ENCODE results near the gene CCIN.

The CCIN gene

GRCh38 chr9:36191686-36192085 lies 22.5 kb downstream of the CCIN start:
- TF ChIP-seq CTCF (IDR thresholded peaks at IDR 0.05; ENCODE audit: low read depth, low read length): no peak
- no peak for DNase-seq (ENCODE audit: extremely low read depth, low read depth)

- no peak for TF ChIP-seq CTCF (IDR thresholded peaks at IDR 0.05; ENCODE audit: low read depth, low read length)
- no peak for DNase-seq (ENCODE audit: extremely low read depth, low read depth)
These were observed 23.0 kb downstream of the CCIN start for GRCh38 chr9:36192196-36192595.

DNA sequence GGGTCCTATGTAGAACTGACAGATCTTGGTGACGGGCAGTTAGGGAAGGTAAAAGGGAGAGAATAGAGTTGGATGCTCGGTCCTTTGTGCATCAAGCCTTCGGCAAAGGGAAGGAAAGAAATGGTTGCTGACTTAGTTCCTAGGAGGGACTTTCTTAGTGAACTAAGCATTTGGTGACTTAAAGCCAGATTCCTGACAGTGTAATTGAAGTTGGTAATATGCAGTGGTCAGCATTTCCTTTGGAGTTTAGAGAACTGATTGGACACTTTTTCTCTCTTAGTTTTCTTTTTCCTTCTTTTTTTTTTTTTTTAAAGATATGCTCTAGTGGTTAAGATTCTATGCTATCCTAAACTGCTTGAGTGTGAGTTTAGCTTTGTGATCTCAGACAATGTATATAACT lies 23.8 kb downstream of the CCIN start:
- no peak for TF ChIP-seq CTCF (IDR thresholded peaks at IDR 0.05; ENCODE audit: low read depth, low read length)
- DNase-seq (ENCODE audit: extremely low read depth, low read depth): no peak

- TF ChIP-seq CTCF (IDR thresholded peaks at IDR 0.05; ENCODE audit: low read depth, low read length): no peak
- DNase-seq (ENCODE audit: extremely low read depth, low read depth): no peak
These were observed 25.3 kb downstream of the CCIN start for GRCh38 chr9:36194326-36195000.

DNA sequence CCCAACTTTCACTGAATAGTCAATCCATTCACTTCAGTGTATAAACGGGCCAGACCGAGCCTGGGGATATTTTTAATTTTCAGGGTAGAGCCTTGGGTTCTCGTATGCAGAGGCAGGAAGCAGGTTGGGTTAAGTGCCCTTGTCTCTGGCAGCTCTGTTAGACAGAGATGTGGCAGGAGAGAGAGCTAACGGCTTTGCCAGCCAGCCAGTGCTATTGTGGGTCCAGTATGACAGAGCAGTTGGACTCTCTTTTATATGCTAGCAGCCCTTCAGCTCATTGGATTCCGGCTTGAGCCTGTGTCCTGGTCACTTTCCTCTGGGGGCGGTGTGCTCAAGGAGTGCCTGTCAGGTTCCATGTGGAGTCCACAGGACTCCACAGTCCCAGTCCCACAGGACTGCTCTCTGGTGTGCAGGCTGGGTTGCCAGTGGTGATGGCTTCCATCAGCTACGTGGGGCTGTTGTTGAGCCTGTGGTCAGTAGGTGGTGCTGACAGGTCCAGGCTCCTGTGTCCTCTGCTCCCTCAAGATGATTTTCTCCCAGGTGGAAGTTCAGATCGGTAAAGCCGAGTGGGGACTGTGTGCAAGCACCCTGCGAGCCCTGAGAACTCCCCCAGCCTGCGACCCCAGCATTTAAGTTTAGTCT lies 35.8 kb downstream of the CCIN start:
- no peak; the same call in 1 of the 2 replicates for TF ChIP-seq CTCF (IDR thresholded peaks at IDR 0.05; ENCODE audit: low read depth, low read length)
- no peak for DNase-seq (ENCODE audit: extremely low read depth, low read depth)

DNA sequence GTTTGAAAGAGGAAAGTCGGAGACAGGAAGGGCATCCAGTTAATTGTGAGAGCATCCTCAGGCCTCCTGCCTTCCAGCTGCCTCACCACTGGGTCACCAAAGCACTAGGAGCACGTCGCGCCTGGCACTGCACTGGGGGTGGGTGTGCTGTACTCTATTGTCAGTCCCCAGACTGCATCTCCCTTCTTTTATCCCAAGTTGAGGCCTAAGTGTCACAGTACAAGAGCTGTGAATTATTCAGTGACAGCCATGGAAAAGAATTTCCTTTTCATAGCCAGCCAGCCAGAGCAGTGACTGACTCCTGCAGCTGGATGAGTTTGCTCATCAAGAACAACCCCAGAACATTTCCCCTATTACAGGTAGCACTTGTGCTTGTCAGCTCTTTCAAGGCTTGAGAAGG lies 37.8 kb downstream of the CCIN start:
- TF ChIP-seq CTCF (IDR thresholded peaks at IDR 0.05; ENCODE audit: low read depth, low read length): no peak
- no peak for DNase-seq (ENCODE audit: extremely low read depth, low read depth)

- no peak for DNase-seq (ENCODE audit: extremely low read depth, low read depth)
- TF ChIP-seq CTCF (IDR thresholded peaks at IDR 0.05; ENCODE audit: low read depth, low read length): no peak
These were observed 38.4 kb downstream of the CCIN start for GRCh38 chr9:36207546-36208012.
